ENCODE results near the gene S100A9. TPM values are rescaled to one million over a fixed set of nuclear protein-coding genes. Genes with fewer than 3 reads are reported as not detected.

S100A9 gene
- total and polyA plus RNA-seq, 2 of the 8 experiments (the other 6 are each of a cell fraction or from before 2014, with no cell fraction given), result not detected

GRCh38 chr1:153387785-153388184 lies 30.1 kb downstream of the S100A9 start:
- peaks cover 0 to 2% (median 0%) of the 10 kb centered on the region in 4 experiments; a peak in 1 of 7 replicates for H3K27me3 ChIP-seq (replicated peaks in 1 of 4; ENCODE audit: control insufficient read depth in 3 of 4, extremely low read depth in 1 of 4, insufficient read depth in 3 of 4, low read length in 3 of 4)
- H3K23me2 ChIP-seq (ENCODE audit: low read depth, low read length), result no peaks in the 10 kb centered on the region
- H3K4me1 ChIP-seq (replicated peaks in 1 of 4; ENCODE audit: control insufficient read depth in 3 of 4, insufficient read depth in 4 of 4, low read length in 3 of 4), result no peaks in the 10 kb centered on the region
- H3K18ac ChIP-seq (ENCODE audit: extremely low read depth, low read length), result no peak overlapping the region
- H4K8ac ChIP-seq (ENCODE audit: extremely low read depth, insufficient read depth, low read length), result no peak overlapping the region
- H4K91ac ChIP-seq (replicated peaks; ENCODE audit: insufficient read length, low read length), result no peak overlapping the region
- no peak overlapping the region for H2BK20ac ChIP-seq (ENCODE audit: low read length)
- no peak overlapping the region for H3K27ac ChIP-seq (ENCODE audit: low read depth, low read length)
- H3K4me3 ChIP-seq (ENCODE audit: extremely low read depth in 1 of 4, insufficient read depth in 2 of 4, low read depth in 3 of 4, low read length in 4 of 4), result no peak overlapping the region
- H3K36me3 ChIP-seq (ENCODE audit: control insufficient read depth in 2 of 4, insufficient read depth in 4 of 4, low read length in 3 of 4), result no peaks in the 10 kb centered on the region
- DNase-seq (ENCODE audit: low read depth in 1 of 2, low spot score in 2 of 2), result no peak
- H3K4me2 ChIP-seq (ENCODE audit: insufficient read depth in 1 of 2, low read depth in 2 of 2, low read length in 2 of 2), result no peak overlapping the region
- no peak overlapping the region for H2BK120ac ChIP-seq (replicated peaks; ENCODE audit: low read depth, low read length)
- H4K20me1 ChIP-seq (replicated peaks in 1 of 2; ENCODE audit: control insufficient read depth in 1 of 2, insufficient read depth in 2 of 2, low read length in 2 of 2), result no peaks in the 10 kb centered on the region
- no peak overlapping the region for H2BK5ac ChIP-seq (ENCODE audit: low read depth, low read length)
- FAIRE-seq, result no peak
- H3K9ac ChIP-seq (replicated peaks in 1 of 4; ENCODE audit: extremely low read depth in 1 of 4, low read depth in 3 of 4, low read length in 3 of 4), result no peak overlapping the region
- H3K14ac ChIP-seq (ENCODE audit: insufficient read length), result no peak overlapping the region
- H3K4ac ChIP-seq (replicated peaks; ENCODE audit: insufficient read length, low read depth, low read length), result no peak overlapping the region
- no peak overlapping the region for H4K5ac ChIP-seq (ENCODE audit: insufficient read length, low read depth, low read length)
- H2BK12ac ChIP-seq (ENCODE audit: low read depth, low read length), result no peak overlapping the region
- H3K79me2 ChIP-seq (ENCODE audit: control insufficient read depth in 1 of 2, insufficient read depth in 2 of 2, low read length in 2 of 2), result no peaks in the 10 kb centered on the region
- CTCF ChIA-PET (ENCODE audit: partially characterized antibody), result interaction anchor here (0.8 to 2.3 kb wide), 4 partner anchors 12 to 115 kb away, joined by 3 to 10 read pairs (median 4); no protein-coding TSS in a partner anchor
- no peak overlapping the region for H3K56ac ChIP-seq (replicated peaks; ENCODE audit: insufficient read length, low read depth, low read length)
- no peak overlapping the region for H2AK5ac ChIP-seq (ENCODE audit: low read depth, low read length)
- POLR2A ChIA-PET (ENCODE audit: partially characterized antibody), result no interaction called here
- H2AFZ ChIP-seq (ENCODE audit: low read length), result no peak overlapping the region
- H3K79me1 ChIP-seq (ENCODE audit: low read depth, low read length), result no peaks in the 10 kb centered on the region
- no peak for TF ChIP-seq E2F6 (IDR thresholded peaks at IDR 0.05)
- TF ChIP-seq PHF8 (conservative IDR thresholded peaks at IDR 0.05; ENCODE audit: low read depth, low read length), result no peak
- TF ChIP-seq ATF2 (IDR thresholded peaks at IDR 0.05; ENCODE audit: low read length), result no peak
- no peak for TF ChIP-seq TBP (IDR thresholded peaks at IDR 0.05; ENCODE audit: low read depth, low read length)
- TF ChIP-seq SIN3A (conservative IDR thresholded peaks at IDR 0.05 in 1 of 2, IDR thresholded peaks at IDR 0.05 in 1 of 2; ENCODE audit: low read depth in 1 of 2, low read length in 2 of 2), result no peak
- no peak for TF ChIP-seq RFX5 (IDR thresholded peaks at IDR 0.05; ENCODE audit: borderline replicate concordance, low read depth, low read length)
- H2BK15ac ChIP-seq (ENCODE audit: low read length), result no peak overlapping the region
- no peaks in the 10 kb centered on the region for H3K9me3 ChIP-seq (ENCODE audit: insufficient read depth in 2 of 2, low read depth in 1 of 2, low read length in 1 of 2)
- no peak overlapping the region for H3K23ac ChIP-seq (ENCODE audit: insufficient read length)
- 86% methylated on average over 4 of the region's 4 CpGs; no CpG with 5 or more reads in 1 of the 2 experiments for WGBS, 2 experiments (ENCODE audit: extremely low coverage in 1 of 2, insufficient coverage in 1 of 2, insufficient read length in 1 of 2, insufficient replicate concordance in 2 of 2, low coverage in 1 of 2, low lambda C conversion rate in 2 of 2, missing lambda C conversion rate in 1 of 2)
